Activated T-cell treated with anti-CD3 and anti-CD28 coated beads for 1 hour (primary cell): ENCODE measurements around the gene COIL.
A peak's percentile ranks its signal among the peaks of the same experiment; 100 is the strongest.

Source experiments
- DNase-seq: peaks from one replicate; pipeline ENCODE4 v3.0.0-alpha.2; 2020; ENCODE audit warnings: low read depth

The COIL gene

GRCh38 chr17:56903560-56903959 is 57.3 kb downstream of the COIL start:
- no peak for DNase-seq

- no peak for DNase-seq
Measured at GRCh38 chr17:56902348-56902747, 58.5 kb downstream of the COIL start.

GRCh38 chr17:56899403-56899802 is 61.4 kb downstream of the COIL start:
- no peak for DNase-seq

GRCh38 chr17:56898874-56899273 is 62.0 kb downstream of the COIL start:
- no peak for DNase-seq

GRCh38 chr17:56897646-56898424 is 63.0 kb downstream of the COIL start:
- DNase-seq = no peak

GRCh38 chr17:56896968-56897359 is 63.9 kb downstream of the COIL start:
- no peak for DNase-seq

- no peak for DNase-seq
Measured at GRCh38 chr17:56896217-56896967, 64.5 kb downstream of the COIL start.

- DNase-seq = no peak
Measured at GRCh38 chr17:56894859-56895455, 65.9 kb downstream of the COIL start.

- DNase-seq = no peak
Measured at GRCh38 chr17:56893503-56893902, 67.3 kb downstream of the COIL start.

- DNase-seq = no peak
Measured at GRCh38 chr17:56892333-56892732, 68.5 kb downstream of the COIL start.

- DNase-seq = peak; percentile 49
Measured at GRCh38 chr17:56891751-56892150, 69.1 kb downstream of the COIL start.

- DNase-seq = no peak
Measured at GRCh38 chr17:56890906-56891674, 69.8 kb downstream of the COIL start.

GRCh38 chr17:56890390-56890789 is 70.5 kb downstream of the COIL start:
- no peak for DNase-seq
